SJCRH30 (cell line): ENCODE results near the gene SRRM1. TPM values are rescaled to one million over a fixed set of nuclear protein-coding genes. Genes with fewer than 3 reads are reported as not detected.
"Not testable (repeated sequence)": the region's sequence is repeated elsewhere in the genome, so short reads cannot be mapped to it uniquely, and the experiment has no call there.

Experiments used
- DNase-seq, 2 experiments: peaks; one replicate each; pipeline ENCODE4 v3.0.0-alpha.2; 2015 to 2020
- H3K27ac ChIP-seq: fragments of 250-450 bp; sonication (Bioruptor Pico); 2 replicates; pipeline ENCODE4 v1.5.1; 2020; ENCODE audit warnings: mild to moderate bottlenecking, moderate library complexity
- H3K27me3 ChIP-seq: fragments of 250-450 bp; sonication (Bioruptor Pico); 2 replicates; pipeline ENCODE4 v1.5.1; 2020; ENCODE audit warnings: mild to moderate bottlenecking, moderate library complexity
- H3K36me3 ChIP-seq: fragments of 250-450 bp; sonication (Bioruptor Pico); 2 replicates; pipeline ENCODE4 v1.5.1; 2020; ENCODE audit warnings: mild to moderate bottlenecking, moderate library complexity
- H3K4me1 ChIP-seq: fragments of 250-450 bp; sonication (Bioruptor Pico); 2 replicates; pipeline ENCODE4 v1.5.1; 2020; ENCODE audit warnings: mild to moderate bottlenecking, moderate library complexity
- H3K4me3 ChIP-seq: fragments of 250-450 bp; sonication (Bioruptor Pico); 2 replicates; pipeline ENCODE4 v1.5.1; 2020; ENCODE audit warnings: mild to moderate bottlenecking, moderate library complexity
- H3K9me3 ChIP-seq: fragments of 250-450 bp; sonication (Bioruptor Pico); replicated peaks from 2 replicates; pipeline ENCODE4 v1.5.1; 2020; ENCODE audit warnings: mild to moderate bottlenecking, moderate library complexity
- total RNA-seq: library from RNA; depleted of rRNA; stranded (reverse); fragments of >200 nt; shearing (Covaris generic); gene quantifications from 2 replicates; pipeline ENCODE4 v1.2.3, GENCODE V29; 2014; rRNA removed

SRRM1 gene
- total RNA-seq, 1 experiment from 2014 or later: 131 TPM

GRCh38 chr1:24709791-24710441 lies 66.8 kb downstream of the SRRM1 start:
- no peak for DNase-seq
- Histone ChIP-seq H3K27me3 (no peaks in the 10 kb centered on the region), H3K4me1 (peaks cover 13% of the 10 kb centered on the region), H3K4me3 (no peak overlapping the region), H3K9me3 (no peaks in the 10 kb centered on the region), H3K36me3 (no peaks in the 10 kb centered on the region), H3K27ac (no peak overlapping the region)

- Histone ChIP-seq H3K27me3 (no peaks in the 10 kb centered on the region), H3K4me1 (peaks cover 11% of the 10 kb centered on the region), H3K36me3 (no peaks in the 10 kb centered on the region), H3K4me3 (no peak overlapping the region), H3K27ac (no peak overlapping the region), H3K9me3 (no peaks in the 10 kb centered on the region)
- no peak for DNase-seq
Observed at GRCh38 chr1:24711329-24711728, 68.2 kb downstream of the SRRM1 start.

DNA sequence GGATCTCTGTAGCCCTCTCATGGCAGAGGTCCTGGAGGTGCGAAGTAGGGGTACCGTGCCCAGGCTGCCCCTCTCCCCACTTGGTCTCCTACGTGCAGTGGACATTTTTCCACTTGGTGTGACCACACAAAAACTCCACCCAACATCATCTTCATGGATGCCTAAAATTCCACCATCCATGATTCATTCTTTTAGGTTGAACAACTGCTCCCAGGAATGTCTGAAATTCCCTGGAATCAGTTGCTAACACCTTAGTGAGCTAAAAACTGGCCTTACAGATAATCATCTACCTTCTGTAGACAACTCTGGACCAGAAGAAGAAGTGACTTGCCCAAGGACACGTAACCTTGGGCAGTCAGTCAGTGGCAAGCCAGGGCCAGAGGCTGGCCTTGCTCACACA lies 70.1 kb downstream of the SRRM1 start:
- Histone ChIP-seq H3K27me3 (no peaks in the 10 kb centered on the region), H3K4me3 (no peak overlapping the region), H3K4me1 (peaks cover 11% of the 10 kb centered on the region), H3K36me3 (no peaks in the 10 kb centered on the region), H3K27ac (peak overlapping the region; percentile 63), H3K9me3 (no peaks in the 10 kb centered on the region)
- no peak for DNase-seq

- Histone ChIP-seq H3K36me3 (no peaks in the 10 kb centered on the region), H3K4me3 (no peak overlapping the region), H3K4me1 (peaks cover 11% of the 10 kb centered on the region), H3K27me3 (no peaks in the 10 kb centered on the region), H3K9me3 (no peaks in the 10 kb centered on the region), H3K27ac (peak overlapping the region; percentile 63)
- no peak for DNase-seq
Observed at GRCh38 chr1:24713736-24714135, 70.6 kb downstream of the SRRM1 start.

GRCh38 chr1:24714859-24715520 lies 71.9 kb downstream of the SRRM1 start:
- H3K4me3 ChIP-seq: no peak overlapping the region
- H3K4me1 ChIP-seq: peaks cover 13% of the 10 kb centered on the region
- no peaks in the 10 kb centered on the region for H3K36me3 ChIP-seq
- no peak for DNase-seq
- H3K9me3 ChIP-seq: no peaks in the 10 kb centered on the region
- no peak overlapping the region for H3K27ac ChIP-seq
- no peaks in the 10 kb centered on the region for H3K27me3 ChIP-seq

DNA sequence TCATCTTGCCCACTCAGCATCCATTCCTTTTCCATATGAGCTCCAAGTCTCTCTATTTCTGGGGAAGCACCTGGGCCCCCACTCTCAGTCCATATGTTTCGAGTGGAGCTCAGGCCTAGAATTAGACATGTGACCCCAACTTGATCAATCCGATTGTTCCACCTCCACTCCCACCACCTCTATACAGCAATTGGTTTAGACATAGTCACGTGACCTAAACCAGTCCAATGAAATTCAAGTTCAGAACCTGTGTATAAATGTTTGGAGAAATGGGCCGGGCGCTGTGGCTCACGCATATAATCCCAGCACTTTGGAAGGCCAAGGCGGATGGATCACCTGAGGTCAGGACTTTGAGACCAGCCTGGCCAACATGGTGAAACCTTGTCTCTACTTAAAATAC lies 72.6 kb downstream of the SRRM1 start:
- Histone ChIP-seq H3K27ac (no peak overlapping the region), H3K4me3 (no peak overlapping the region), H3K27me3 (no peaks in the 10 kb centered on the region), H3K4me1 (peaks cover 13% of the 10 kb centered on the region), H3K9me3 (no peaks in the 10 kb centered on the region), H3K36me3 (no peaks in the 10 kb centered on the region)
- DNase-seq: no peak

- Histone ChIP-seq H3K27ac (no peak overlapping the region), H3K36me3 (no peaks in the 10 kb centered on the region), H3K9me3 (no peaks in the 10 kb centered on the region), H3K27me3 (no peaks in the 10 kb centered on the region), H3K4me3 (no peak overlapping the region), H3K4me1 (peaks cover 8% of the 10 kb centered on the region)
- no peak for DNase-seq
Observed at GRCh38 chr1:24717887-24718650, 75.0 kb downstream of the SRRM1 start.

- no peak overlapping the region for H3K4me3 ChIP-seq
- H3K4me1 ChIP-seq: peaks cover 5% of the 10 kb centered on the region; the same call in 1 of the 2 replicates
- no peaks in the 10 kb centered on the region for H3K27me3 ChIP-seq
- no peaks in the 10 kb centered on the region for H3K36me3 ChIP-seq
- peak in 1 of 2 experiments; percentile 49 for DNase-seq
- H3K27ac ChIP-seq: no peak overlapping the region
- no peaks in the 10 kb centered on the region for H3K9me3 ChIP-seq
Observed at GRCh38 chr1:24720152-24720551, 77.0 kb downstream of the SRRM1 start.

- H3K9me3 ChIP-seq: no peaks in the 10 kb centered on the region
- H3K4me1 ChIP-seq: peaks cover 13% of the 10 kb centered on the region
- no peaks in the 10 kb centered on the region for H3K36me3 ChIP-seq
- no peaks in the 10 kb centered on the region for H3K27me3 ChIP-seq
- no peak for DNase-seq
- no peak overlapping the region for H3K27ac ChIP-seq
- no peak overlapping the region for H3K4me3 ChIP-seq
Observed at GRCh38 chr1:24721533-24721932, 78.4 kb downstream of the SRRM1 start.

DNA sequence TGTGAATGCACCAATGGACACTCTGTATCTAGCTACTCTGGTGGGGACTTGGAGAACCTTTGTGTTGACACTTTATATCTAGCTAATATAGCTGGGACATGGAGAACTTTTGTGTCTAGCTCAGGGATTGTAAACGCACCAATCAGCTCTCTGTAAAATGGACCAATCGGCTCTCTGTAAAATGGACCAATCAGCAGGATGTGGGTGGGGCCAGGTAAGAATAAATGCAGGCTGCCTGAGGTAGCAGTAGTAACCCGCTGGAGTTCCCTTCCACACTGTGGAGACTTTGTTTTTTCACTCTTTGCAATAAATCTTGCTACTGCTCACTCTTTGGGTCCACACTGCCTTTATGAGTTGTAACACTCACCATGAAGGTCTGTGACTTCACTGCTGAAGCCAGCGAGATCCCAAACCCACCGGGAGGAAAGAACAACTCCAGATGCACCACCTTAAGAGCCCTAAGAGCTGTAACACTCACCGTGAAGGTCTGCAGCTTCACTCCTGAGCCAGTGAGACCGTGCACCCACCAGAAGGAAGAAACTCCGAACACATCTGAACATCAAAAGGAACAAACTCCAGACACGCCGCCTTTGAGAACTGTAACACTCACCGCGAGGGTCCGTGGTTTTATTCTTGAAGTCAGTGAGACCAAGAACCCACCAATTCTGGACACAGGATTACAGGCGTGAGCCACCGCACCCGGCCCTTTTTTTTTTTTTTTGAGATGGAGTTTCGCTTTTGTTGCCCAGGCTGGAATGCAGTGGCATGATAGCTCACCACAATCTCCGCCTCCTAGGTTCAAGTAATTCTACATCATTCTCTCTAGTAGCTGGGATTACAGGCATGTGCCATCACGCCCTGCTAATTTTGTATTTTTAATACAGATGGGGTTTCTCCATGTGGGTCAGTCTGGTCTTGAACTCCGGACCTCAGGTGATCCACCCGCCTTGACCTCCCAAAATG lies 79.3 kb downstream of the SRRM1 start:
- H3K27ac ChIP-seq, H3K9me3 ChIP-seq, DNase-seq, H3K27me3 ChIP-seq, H3K36me3 ChIP-seq, H3K4me3 ChIP-seq: not testable (repeated sequence)
- H3K4me1 ChIP-seq: peaks cover 18% of the 10 kb centered on the region

Other genes with a start within 250 kb of the SRRM1 start
- gene STPG1, start 229.5 kb upstream of the SRRM1 start, total RNA-seq: not detected in 2 replicates
- gene NIPAL3, start 227.5 kb upstream of the SRRM1 start, total RNA-seq: not detected in 2 replicates
- gene RCAN3, start 140.5 kb upstream of the SRRM1 start, total RNA-seq: 0.18 and 0.25 TPM in 2 replicates
- gene NCMAP, start 87.2 kb upstream of the SRRM1 start, total RNA-seq: not detected in 2 replicates
- gene CLIC4, start 102.1 kb downstream of the SRRM1 start, total RNA-seq: 157 and 169 TPM in 2 replicates